ENCODE measurements around the gene PPIL1. TPM values are rescaled to one million over a fixed set of nuclear protein-coding genes. Genes with fewer than 3 reads are reported as not detected.

The PPIL1 gene
- total and polyA plus RNA-seq, 2 of the 8 experiments (the other 6 are each of a cell fraction or from before 2014, with no cell fraction given): 83.7 to 86.5 TPM

- Histone ChIP-seq H3K23me2 (ENCODE audit: low read depth, low read length) (peaks cover 13% of the 10 kb centered on the region; the same call in 1 of the 2 replicates), H2AK5ac (ENCODE audit: low read depth, low read length) (no peak within 1 kb of the TSS), H2BK20ac (ENCODE audit: low read length) (no peak within 1 kb of the TSS), H3K27ac (ENCODE audit: low read depth, low read length) (no peak within 1 kb of the TSS), H3K23ac (ENCODE audit: insufficient read length) (no peak within 1 kb of the TSS), H3K9me3 (ENCODE audit: insufficient read depth in 2 of 2, low read depth in 1 of 2, low read length in 1 of 2) (no peaks in the 10 kb centered on the region), H3K18ac (ENCODE audit: extremely low read depth, low read length) (peak within 1 kb of the TSS; percentile 75), H2BK12ac (ENCODE audit: low read depth, low read length) (peak within 1 kb of the TSS; percentile 50; the same call in 1 of the 2 replicates), H2BK120ac (replicated peaks; ENCODE audit: low read depth, low read length) (no peak within 1 kb of the TSS), H4K91ac (replicated peaks; ENCODE audit: insufficient read length, low read length) (no peak within 1 kb of the TSS), H4K8ac (ENCODE audit: extremely low read depth, insufficient read depth, low read length) (peak within 1 kb of the TSS; percentile 71), H3K27me3 (replicated peaks in 1 of 4; ENCODE audit: control insufficient read depth in 3 of 4, extremely low read depth in 1 of 4, insufficient read depth in 3 of 4, low read length in 3 of 4) (peaks cover 22 to 50% (median 44%) of the 10 kb centered on the region in 4 experiments), H3K4me2 (ENCODE audit: insufficient read depth in 1 of 2, low read depth in 2 of 2, low read length in 2 of 2) (peak within 1 kb of the TSS; percentile 85 to 95), H3K4me3 (ENCODE audit: extremely low read depth in 1 of 4, insufficient read depth in 2 of 4, low read depth in 3 of 4, low read length in 4 of 4) (peak within 1 kb of the TSS; percentile 46 to 79 (median 58)), H3K9ac (replicated peaks in 1 of 4; ENCODE audit: extremely low read depth in 1 of 4, low read depth in 3 of 4, low read length in 3 of 4) (no peak within 1 kb of the TSS), H3K79me1 (ENCODE audit: low read depth, low read length) (no peaks in the 10 kb centered on the region), H3K4ac (replicated peaks; ENCODE audit: insufficient read length, low read depth, low read length) (no peak within 1 kb of the TSS), H3K14ac (ENCODE audit: insufficient read length) (no peak within 1 kb of the TSS), H2AFZ (ENCODE audit: low read length) (no peak within 1 kb of the TSS; the same call in 1 of the 2 replicates), H3K4me1 (replicated peaks in 1 of 4; ENCODE audit: control insufficient read depth in 3 of 4, insufficient read depth in 4 of 4, low read length in 3 of 4) (peaks cover 0 to 14% (median 8%) of the 10 kb centered on the region in 4 experiments; a peak in 6 of 7 replicates), H3K79me2 (ENCODE audit: control insufficient read depth in 1 of 2, insufficient read depth in 2 of 2, low read length in 2 of 2) (no peaks in the 10 kb centered on the region), H3K36me3 (ENCODE audit: control insufficient read depth in 2 of 4, insufficient read depth in 4 of 4, low read length in 3 of 4) (no peaks in the 10 kb centered on the region), H3K56ac (replicated peaks; ENCODE audit: insufficient read length, low read depth, low read length) (peak within 1 kb of the TSS; percentile 27), H2BK15ac (ENCODE audit: low read length) (no peak within 1 kb of the TSS; the same call in 1 of the 2 replicates), H4K5ac (ENCODE audit: insufficient read length, low read depth, low read length) (no peak within 1 kb of the TSS), H2BK5ac (ENCODE audit: low read depth, low read length) (no peak within 1 kb of the TSS; the same call in 1 of the 2 replicates), H4K20me1 (replicated peaks in 1 of 2; ENCODE audit: control insufficient read depth in 1 of 2, insufficient read depth in 2 of 2, low read length in 2 of 2) (peaks cover 0 to 7% of the 10 kb centered on the region in 2 experiments)
- FAIRE-seq (no peak), DNase-seq (ENCODE audit: low read depth in 1 of 2, low spot score in 2 of 2) (peak in 1 of 2 experiments; percentile 63)
- no peak for TF ChIP-seq HDAC2 (IDR thresholded peaks at IDR 0.05; ENCODE audit: borderline replicate concordance in 1 of 2, low read depth in 2 of 2, low read length in 2 of 2)
- TF ChIP-seq KDM4A (IDR thresholded peaks at IDR 0.05; ENCODE audit: low read depth, low read length, severe bottlenecking): peak; percentile 68
- TF ChIP-seq EZH2 (IDR thresholded peaks at IDR 0.05; ENCODE audit: low read depth, low read length, severe bottlenecking): peak; percentile 71
- no peak for TF ChIP-seq SIRT6 (IDR thresholded peaks at IDR 0.05; ENCODE audit: low read length)
- peak; percentile 61 for TF ChIP-seq RNF2 (IDR thresholded peaks at IDR 0.05; ENCODE audit: borderline replicate concordance, low read depth, low read length, missing control alignments, poor library complexity, severe bottlenecking)
- peak; percentile 65 for TF ChIP-seq ASH2L (IDR thresholded peaks at IDR 0.05; ENCODE audit: low read length)
- peak; percentile 75 for TF ChIP-seq SUZ12 (IDR thresholded peaks at IDR 0.05; ENCODE audit: low read length)
- no peak for TF ChIP-seq CHD1 (IDR thresholded peaks at IDR 0.05; ENCODE audit: low read depth, low read length)
- 8% methylated on average over 33 of the region's 57 CpGs; no CpG with 5 or more reads in 1 of the 2 experiments for WGBS, 2 experiments (ENCODE audit: extremely low coverage in 1 of 2, insufficient coverage in 1 of 2, insufficient read length in 1 of 2, insufficient replicate concordance in 2 of 2, low coverage in 1 of 2, low lambda C conversion rate in 2 of 2, missing lambda C conversion rate in 1 of 2)
- POLR2A ChIA-PET (ENCODE audit: partially characterized antibody): no interaction called here
- CTCF ChIA-PET (ENCODE audit: partially characterized antibody): interaction anchor here (1.6 to 14.1 kb wide), 2 partner anchors 10 to 28 kb away, joined by 4 to 121 read pairs; no protein-coding TSS in a partner anchor
Measured at GRCh38 chr6:36838896-36839748, 35.5 kb downstream of the PPIL1 start, which contains the start of gene CPNE5. Gene CPNE5 (minus strand): TSS chr6:36839444. CDS start chr6:36839377, 67 bp downstream.
